DND-41 (cell line): Measurements from ENCODE around the gene DLGAP1.

Source experiments
- ATAC-seq: fragments of 200-7000 bp; cut with Tn5 transposase; 3 replicates; pipeline ENCODE4 v1.9.1; 2021; ENCODE audit warnings: low read depth; ENCODE audit not compliant: insufficient read depth
- DNase-seq: peaks from one replicate; pipeline ENCODE4 v3.0.0-alpha.2; 2020
- H2AFZ ChIP-seq: 2 replicates; pipeline ENCODE4 v1.6.0; 2012; ENCODE audit warnings: low read depth, low read length
- H3K27ac ChIP-seq: 2 replicates; pipeline ENCODE4 v1.5.1; 2012; ENCODE audit warnings: low read length, inconsistent platforms
- H3K27me3 ChIP-seq: fragments of 200-600 bp; sonication (generic); 2 replicates; pipeline ENCODE4 v1.6.0; 2012; ENCODE audit warnings: low read length, mild to moderate bottlenecking, inconsistent platforms; ENCODE audit not compliant: insufficient read depth, poor library complexity
- H3K36me3 ChIP-seq: 2 replicates; pipeline ENCODE4 v1.5.1; 2012; ENCODE audit warnings: low read length, inconsistent platforms; ENCODE audit not compliant: insufficient read depth
- H3K4me1 ChIP-seq: 2 replicates; pipeline ENCODE4 v1.5.1; 2012; ENCODE audit warnings: mild to moderate bottlenecking, low read length; ENCODE audit not compliant: insufficient read depth
- H3K4me2 ChIP-seq: 2 replicates; pipeline ENCODE4 v1.6.0; 2012; ENCODE audit warnings: mild to moderate bottlenecking, moderate library complexity, low read length, inconsistent platforms; ENCODE audit not compliant: insufficient read depth
- H3K4me3 ChIP-seq, 2 experiments: fragments of 200-600 bp in 1 of 2; shearing (Covaris generic) in 1 of 2; 2 replicates each; pipeline ENCODE4 v1.5.1; 2012 to 2016; ENCODE audit warnings: inconsistent platforms in 2 of 2, low read length in 2 of 2, mild to moderate bottlenecking in 2 of 2, low read depth in 1 of 2, moderate library complexity in 1 of 2
- H3K79me2 ChIP-seq: 2 replicates; pipeline ENCODE4 v1.6.0; 2012; ENCODE audit warnings: low read length, inconsistent platforms; ENCODE audit not compliant: insufficient read depth
- H3K9ac ChIP-seq: 2 replicates; pipeline ENCODE4 v1.6.0; 2012; ENCODE audit warnings: low read depth, mild to moderate bottlenecking, inconsistent platforms, low read length, moderate library complexity
- H3K9me3 ChIP-seq: 2 replicates; pipeline ENCODE4 v1.5.1; 2012; ENCODE audit warnings: low read length, moderate library complexity, mild to moderate bottlenecking, inconsistent platforms; ENCODE audit not compliant: insufficient read depth, severe bottlenecking
- H4K20me1 ChIP-seq: 2 replicates; pipeline ENCODE4 v1.6.0; 2012; ENCODE audit warnings: low read length; ENCODE audit not compliant: insufficient read depth
- CTCF ChIP-seq: IDR thresholded peaks from 2 replicates; pipeline ENCODE4 v1.5.1; 2012; ENCODE audit warnings: borderline replicate concordance, low read length, moderate library complexity, mild to moderate bottlenecking; ENCODE audit not compliant: poor library complexity, severe bottlenecking; ENCODE audit errors: extremely low read depth
- EZH2 ChIP-seq: IDR thresholded peaks from 3 replicates; pipeline ENCODE4 v1.6.1; 2012; ENCODE audit warnings: borderline replicate concordance, low read depth, mild to moderate bottlenecking, moderate library complexity, low read length, inconsistent platforms; ENCODE audit not compliant: severe bottlenecking

DLGAP1 gene

GRCh38 chr18:3803350-3803749 lies 651.8 kb downstream of the DLGAP1 start:
- Histone ChIP-seq H3K79me2 (no peaks in the 10 kb centered on the region), H2AFZ (no peak overlapping the region), H3K4me2 (no peak overlapping the region), H3K27me3 (peaks cover 7% of the 10 kb centered on the region), H3K4me3 (no peak overlapping the region), H3K36me3 (no peaks in the 10 kb centered on the region), H4K20me1 (no peaks in the 10 kb centered on the region), H3K4me1 (no peaks in the 10 kb centered on the region), H3K9me3 (no peaks in the 10 kb centered on the region), H3K9ac (no peak overlapping the region), H3K27ac (no peak overlapping the region)
- DNase-seq = no peak
- ATAC-seq = no peak
- TF ChIP-seq CTCF (no peak), EZH2 (no peak)

GRCh38 chr18:3799515-3799914 lies 655.6 kb downstream of the DLGAP1 start:
- no peak overlapping the region for H3K9ac ChIP-seq
- H3K36me3 ChIP-seq = no peaks in the 10 kb centered on the region
- no peak overlapping the region for H3K4me3 ChIP-seq
- DNase-seq (no peak), ATAC-seq (no peak)
- H3K4me1 ChIP-seq = no peaks in the 10 kb centered on the region
- H3K27ac ChIP-seq = no peak overlapping the region
- H4K20me1 ChIP-seq = no peaks in the 10 kb centered on the region
- no peak for TF ChIP-seq CTCF
- no peak for TF ChIP-seq EZH2
- no peak overlapping the region for H3K4me2 ChIP-seq
- no peak overlapping the region for H2AFZ ChIP-seq
- no peaks in the 10 kb centered on the region for H3K9me3 ChIP-seq
- no peaks in the 10 kb centered on the region for H3K79me2 ChIP-seq
- peaks cover 3% of the 10 kb centered on the region for H3K27me3 ChIP-seq

- ATAC-seq (no peak), DNase-seq (no peak)
- Histone ChIP-seq H3K9ac (no peak overlapping the region), H3K4me1 (no peaks in the 10 kb centered on the region), H3K79me2 (no peaks in the 10 kb centered on the region), H3K36me3 (no peaks in the 10 kb centered on the region), H3K9me3 (no peaks in the 10 kb centered on the region), H3K4me3 (no peak overlapping the region), H2AFZ (no peak overlapping the region), H3K27ac (no peak overlapping the region), H3K27me3 (peaks cover 3% of the 10 kb centered on the region), H3K4me2 (no peak overlapping the region), H4K20me1 (no peaks in the 10 kb centered on the region)
- TF ChIP-seq CTCF (no peak), EZH2 (no peak)
Measured at GRCh38 chr18:3798032-3798431, 657.1 kb downstream of the DLGAP1 start.

- Histone ChIP-seq H3K9me3 (no peaks in the 10 kb centered on the region), H3K27ac (no peak overlapping the region), H2AFZ (no peak overlapping the region), H4K20me1 (no peaks in the 10 kb centered on the region), H3K4me3 (no peak overlapping the region), H3K4me1 (no peaks in the 10 kb centered on the region), H3K4me2 (no peak overlapping the region), H3K27me3 (peaks cover 3% of the 10 kb centered on the region), H3K36me3 (no peaks in the 10 kb centered on the region), H3K79me2 (no peaks in the 10 kb centered on the region), H3K9ac (no peak overlapping the region)
- TF ChIP-seq CTCF (no peak), EZH2 (no peak)
- DNase-seq = no peak
- ATAC-seq = no peak
Measured at GRCh38 chr18:3796434-3796833, 658.7 kb downstream of the DLGAP1 start.
